Aorta (tissue), 5 donors: ENCODE data around the gene TMTC1. TPM values are rescaled to one million over a fixed set of nuclear protein-coding genes. Genes with fewer than 3 reads are reported as not detected.

Experiments
- ATAC-seq: fragments of 200-7000 bp; cut with Tn5 transposase; one replicate; pipeline ENCODE4 v1.9.1; 2022; ENCODE audit warnings: moderate library complexity; ENCODE audit not compliant: low FRiP score
- DNase-seq, 2 donors: peaks; one replicate each; pipeline ENCODE4 v3.0.0-alpha.2; 2020
- H3K27ac ChIP-seq, 2 donors: one replicate each; pipeline ENCODE4 v1.5.1; 2013; ENCODE audit warnings: low read length in 2 of 2, mild to moderate bottlenecking in 2 of 2, moderate library complexity in 2 of 2, control low read depth in 1 of 2, inconsistent platforms in 1 of 2, low read depth in 1 of 2
- H3K27me3 ChIP-seq, 2 donors: one replicate each; pipeline ENCODE4 v1.6.1; 2013; ENCODE audit warnings: control low read depth in 1 of 2, low read length in 1 of 2, mild to moderate bottlenecking in 1 of 2, moderate library complexity in 1 of 2; ENCODE audit not compliant: insufficient read depth in 2 of 2, control insufficient read depth in 1 of 2
- H3K36me3 ChIP-seq, 2 donors: one replicate each; pipeline ENCODE4 v1.6.1; 2013; ENCODE audit warnings: control low read depth in 1 of 2, low read length in 1 of 2, mild to moderate bottlenecking in 1 of 2; ENCODE audit not compliant: insufficient read depth in 2 of 2, control insufficient read depth in 1 of 2
- H3K4me1 ChIP-seq, 2 donors: one replicate each; pipeline ENCODE4 v1.6.1; 2013; ENCODE audit warnings: low read length in 2 of 2, control low read depth in 1 of 2, mild to moderate bottlenecking in 1 of 2, moderate library complexity in 1 of 2; ENCODE audit not compliant: insufficient read depth in 2 of 2, control insufficient read depth in 1 of 2
- H3K4me3 ChIP-seq, 2 donors: one replicate each; pipeline ENCODE4 v1.5.1; 2013; ENCODE audit warnings: low read length in 2 of 2, control low read depth in 1 of 2, mild to moderate bottlenecking in 1 of 2
- H3K9me3 ChIP-seq: one replicate; pipeline ENCODE4 v1.6.1; 2013; ENCODE audit warnings: mild to moderate bottlenecking, low read length; ENCODE audit not compliant: control insufficient read depth
- WGBS, 2 donors: extraction: QIAGEN DNeasy Blood & Tissue Kit; methylation state at CpG; one replicate each; pipeline ENCODE4 v1.1.7; 2013; 5-methylcytosine and 5-hydroxymethylcytosine counted together
- intact Hi-C, 2 donors: fragments of 100-400 bp; cut with DNase I; formaldehyde crosslinking; loops; one replicate each; pipeline versions ENCODE4 v1.14.2 to v1.15.0; 2022
- polyA plus RNA-seq, 2 donors: library from polyadenylated mRNA; stranded (reverse); fragments of 200-250 nt; gene quantifications; one replicate each; pipeline ENCODE4 v1.2.3, GENCODE V29; 2013
- total RNA-seq, 2 donors: library from RNA; stranded (reverse); fragmentation: NEBNext Ultra II Directional; extraction: Animal tissue kit (Norgen Biotek cat#: 25700); gene quantifications; one replicate each; pipeline ENCODE4 v1.2.1, GENCODE V29; 2021
- donor health status: healthy with polysubstance abuse.
- donor health status: Bipolar disorder and iron deficiency.
- donor health status: DM: no; HTN: no; CAD: no.
- donor health status: DM: no; HTN: no; CAD: no.
- donor health status: DM: yes; HTN: yes; CAD: no.

Gene TMTC1
- total and polyA plus RNA-seq, 4 donors: 12.8 to 84.6 (median 46.7) TPM

GRCh38 chr12:29516431-29516875 lies 267.3 kb downstream of the TMTC1 start:
- no peak for DNase-seq
- Histone ChIP-seq H3K27me3 (no peaks in the 10 kb centered on the region), H3K4me3 (no peak overlapping the region), H3K4me1 (no peaks in the 10 kb centered on the region), H3K9me3 (no peaks in the 10 kb centered on the region), H3K27ac (no peak overlapping the region), H3K36me3 (peaks cover 5 to 7% of the 10 kb centered on the region in 2 donors)
- WGBS, 2 donors: 58 to 61% methylated on average over 2 of the region's 2 CpGs
- no peak for ATAC-seq
- intact Hi-C loops: loop anchor here (5.0 kb wide), 2 partner anchors 771 to 1291 kb away; no protein-coding TSS in a partner anchor

DNA sequence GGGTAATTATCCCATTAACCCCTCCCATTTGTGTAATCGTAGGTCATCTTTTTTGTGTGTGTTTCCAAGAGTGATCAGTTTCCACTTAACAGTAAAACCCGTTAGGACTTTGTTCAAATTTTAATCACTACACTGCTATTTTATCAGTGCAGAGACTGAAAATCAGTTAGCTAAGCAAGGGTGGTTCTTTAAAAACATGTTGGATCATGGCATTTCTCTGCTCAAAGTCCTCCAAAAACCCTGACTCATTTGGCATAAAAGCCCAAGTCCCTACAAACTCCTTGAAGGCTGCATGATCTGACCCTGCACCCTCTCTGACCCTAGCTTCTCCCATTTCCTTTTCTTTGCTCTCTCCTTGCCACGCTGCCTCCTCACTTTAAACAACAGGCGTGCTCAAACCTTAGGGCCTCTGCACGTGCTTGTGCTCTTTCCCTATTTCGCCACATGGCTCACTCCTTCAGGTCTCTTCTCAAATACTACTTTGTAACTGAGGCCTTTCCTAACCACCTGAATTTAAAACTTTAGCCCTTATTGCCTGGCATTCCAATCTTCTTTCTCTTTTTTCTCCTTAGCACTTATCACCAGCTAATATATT lies 273.1 kb downstream of the TMTC1 start:
- H3K27ac ChIP-seq: no peak overlapping the region
- whole genome bisulfite sequencing, 2 donors: 80 to 81% methylated on average over 6 of the region's 6 CpGs
- intact Hi-C loops: no loop called here
- no peaks in the 10 kb centered on the region for H3K4me1 ChIP-seq
- no peak overlapping the region for H3K4me3 ChIP-seq
- ATAC-seq: no peak
- H3K36me3 ChIP-seq: peaks cover 5 to 7% of the 10 kb centered on the region in 2 donors
- DNase-seq: no peak
- H3K9me3 ChIP-seq: no peaks in the 10 kb centered on the region
- no peaks in the 10 kb centered on the region for H3K27me3 ChIP-seq

GRCh38 chr12:29509503-29509902 lies 274.2 kb downstream of the TMTC1 start:
- WGBS, 2 donors: 97 to 100% methylated on average over 1 of the region's 1 CpG
- no peaks in the 10 kb centered on the region for H3K27me3 ChIP-seq
- intact Hi-C loops: no loop called here
- H3K9me3 ChIP-seq: no peaks in the 10 kb centered on the region
- H3K4me3 ChIP-seq: no peak overlapping the region
- no peaks in the 10 kb centered on the region for H3K4me1 ChIP-seq
- no peak for DNase-seq
- H3K36me3 ChIP-seq: peaks cover 5 to 9% of the 10 kb centered on the region in 2 donors
- no peak for ATAC-seq
- no peak overlapping the region for H3K27ac ChIP-seq

DNA sequence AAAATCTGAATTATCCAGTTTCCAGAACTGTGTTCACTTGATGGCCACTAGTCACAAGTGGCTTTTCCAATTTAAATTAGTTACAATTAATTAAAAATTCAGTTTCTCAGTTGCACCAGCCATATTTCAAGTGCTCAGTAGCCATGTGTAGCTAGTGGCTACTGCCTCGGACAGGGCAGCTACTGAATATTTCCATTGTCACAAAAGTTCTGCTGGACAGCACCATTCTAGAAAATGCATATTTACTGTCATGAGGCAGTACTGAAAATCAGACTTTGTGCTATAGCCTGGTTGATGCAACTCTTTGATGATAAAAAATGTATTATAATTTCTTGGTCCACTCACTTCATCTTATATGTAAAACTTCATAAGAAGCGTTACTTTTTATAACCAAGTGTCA lies 274.8 kb downstream of the TMTC1 start:
- H3K4me3 ChIP-seq: no peak overlapping the region
- ATAC-seq: no peak
- no peaks in the 10 kb centered on the region for H3K4me1 ChIP-seq
- WGBS, 2 donors: 89% methylated on average over 2 of the region's 2 CpGs
- no peak for DNase-seq
- H3K36me3 ChIP-seq: peaks cover 4 to 9% of the 10 kb centered on the region in 2 donors
- H3K27ac ChIP-seq: no peak overlapping the region
- H3K9me3 ChIP-seq: no peaks in the 10 kb centered on the region
- no peaks in the 10 kb centered on the region for H3K27me3 ChIP-seq
- intact Hi-C loops: no loop called here

- Histone ChIP-seq H3K27ac (no peak overlapping the region), H3K27me3 (no peaks in the 10 kb centered on the region), H3K9me3 (no peaks in the 10 kb centered on the region), H3K36me3 (peaks cover 0 to 5% of the 10 kb centered on the region in 2 donors), H3K4me1 (no peaks in the 10 kb centered on the region), H3K4me3 (no peak overlapping the region)
- DNase-seq (no peak), ATAC-seq (no peak)
- intact Hi-C loops: no loop called here
- 90 to 91% methylated on average over 3 of the region's 3 CpGs for WGBS, 2 donors
Measured at GRCh38 chr12:29505122-29505521, 278.6 kb downstream of the TMTC1 start.

- Histone ChIP-seq H3K4me1 (no peaks in the 10 kb centered on the region), H3K4me3 (no peak overlapping the region), H3K27me3 (no peaks in the 10 kb centered on the region), H3K36me3 (peaks cover 0 to 5% of the 10 kb centered on the region in 2 donors), H3K27ac (no peak overlapping the region), H3K9me3 (no peaks in the 10 kb centered on the region)
- ATAC-seq (no peak), DNase-seq (no peak)
- intact Hi-C loops: no loop called here
Measured at GRCh38 chr12:29503283-29503682, 280.5 kb downstream of the TMTC1 start.

GRCh38 chr12:29499235-29499634 lies 284.5 kb downstream of the TMTC1 start:
- ATAC-seq (no peak), DNase-seq (no peak)
- no peak overlapping the region for H3K27ac ChIP-seq
- 93 to 95% methylated on average over 3 of the region's 3 CpGs for WGBS, 2 donors
- H3K9me3 ChIP-seq: no peaks in the 10 kb centered on the region
- H3K4me1 ChIP-seq: no peaks in the 10 kb centered on the region
- intact Hi-C loops: no loop called here
- peaks cover 0 to 3% of the 10 kb centered on the region in 2 donors for H3K36me3 ChIP-seq
- H3K4me3 ChIP-seq: no peak overlapping the region
- H3K27me3 ChIP-seq: no peaks in the 10 kb centered on the region

DNA sequence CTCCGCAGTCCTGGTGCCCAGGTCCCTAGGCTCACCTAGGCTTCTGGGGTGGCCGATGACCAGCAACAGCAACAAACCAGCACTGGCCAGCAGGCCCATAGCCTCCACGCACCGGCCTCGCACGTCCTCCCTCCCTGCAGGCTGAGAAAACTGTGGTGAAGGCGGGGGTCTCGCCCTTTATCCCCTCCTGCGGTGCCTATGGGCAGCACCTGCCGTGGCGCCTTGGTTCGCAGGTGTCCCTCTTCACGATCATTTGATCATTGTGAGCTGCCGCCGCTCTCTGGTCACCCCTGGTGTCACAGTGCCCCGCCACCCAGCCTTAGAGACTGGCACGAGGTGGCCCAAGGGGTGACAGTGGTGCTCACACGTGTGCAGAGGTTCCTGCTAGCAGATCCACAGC lies 286.2 kb downstream of the TMTC1 start, which contains the start of gene OVCH1:
TSS of gene OVCH1 (minus strand) at position 99 of the 400 bp plus-strand sequence. CDS start at position 99, 0 bp downstream.
- ATAC-seq: no peak
- H3K27me3 ChIP-seq: no peaks in the 10 kb centered on the region
- DNase-seq: no peak
- H3K36me3 ChIP-seq: peaks cover 0 to under 1% of the 10 kb centered on the region in 2 donors
- intact Hi-C loops: no loop called here
- H3K27ac ChIP-seq: no peak within 1 kb of the TSS
- WGBS, 2 donors: 94% methylated on average over 18 of the region's 18 CpGs
- H3K9me3 ChIP-seq: no peaks in the 10 kb centered on the region
- no peak within 1 kb of the TSS for H3K4me3 ChIP-seq
- H3K4me1 ChIP-seq: no peaks in the 10 kb centered on the region

GRCh38 chr12:29492891-29493290 lies 290.9 kb downstream of the TMTC1 start:
- Histone ChIP-seq H3K4me1 (no peaks in the 10 kb centered on the region), H3K27ac (no peak overlapping the region), H3K4me3 (no peak overlapping the region), H3K36me3 (peaks cover 0 to 3% of the 10 kb centered on the region in 2 donors), H3K27me3 (no peaks in the 10 kb centered on the region), H3K9me3 (no peaks in the 10 kb centered on the region)
- WGBS, 2 donors: 86 to 87% methylated on average over 6 of the region's 6 CpGs
- ATAC-seq (no peak), DNase-seq (no peak)
- intact Hi-C loops: no loop called here
